ENCODE measurements around the gene HIP1.
"Not testable (repeated sequence)": the region's sequence is repeated elsewhere in the genome, so short reads cannot be mapped to it uniquely, and the experiment has no call there.

GRCh38 chr7:75602831-75603230 lies 135.9 kb downstream of the HIP1 start:
- TF ChIP-seq, protein P1, sequence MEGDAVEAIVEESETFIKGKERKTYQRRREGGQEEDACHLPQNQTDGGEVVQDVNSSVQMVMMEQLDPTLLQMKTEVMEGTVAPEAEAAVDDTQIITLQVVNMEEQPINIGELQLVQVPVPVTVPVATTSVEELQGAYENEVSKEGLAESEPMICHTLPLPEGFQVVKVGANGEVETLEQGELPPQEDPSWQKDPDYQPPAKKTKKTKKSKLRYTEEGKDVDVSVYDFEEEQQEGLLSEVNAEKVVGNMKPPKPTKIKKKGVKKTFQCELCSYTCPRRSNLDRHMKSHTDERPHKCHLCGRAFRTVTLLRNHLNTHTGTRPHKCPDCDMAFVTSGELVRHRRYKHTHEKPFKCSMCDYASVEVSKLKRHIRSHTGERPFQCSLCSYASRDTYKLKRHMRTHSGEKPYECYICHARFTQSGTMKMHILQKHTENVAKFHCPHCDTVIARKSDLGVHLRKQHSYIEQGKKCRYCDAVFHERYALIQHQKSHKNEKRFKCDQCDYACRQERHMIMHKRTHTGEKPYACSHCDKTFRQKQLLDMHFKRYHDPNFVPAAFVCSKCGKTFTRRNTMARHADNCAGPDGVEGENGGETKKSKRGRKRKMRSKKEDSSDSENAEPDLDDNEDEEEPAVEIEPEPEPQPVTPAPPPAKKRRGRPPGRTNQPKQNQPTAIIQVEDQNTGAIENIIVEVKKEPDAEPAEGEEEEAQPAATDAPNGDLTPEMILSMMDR (IDR thresholded peaks at IDR 0.05 in 2 of 3, conservative IDR thresholded peaks at IDR 0.05 in 1 of 3; ENCODE audit: insufficient read depth in 2 of 3, low read depth in 1 of 3, low read length in 3 of 3) = not testable (repeated sequence)
- not testable (repeated sequence) for TF ChIP-seq FOXM1 (IDR thresholded peaks at IDR 0.05; ENCODE audit: low read depth); FOXM1 (CRISPR knock-in tag; IDR thresholded peaks at IDR 0.05; ENCODE audit: low read depth); POLR2AphosphoS5 (IDR thresholded peaks at IDR 0.05; ENCODE audit: control insufficient read depth, insufficient read depth, low read depth, low read length); TCF7L2 (IDR thresholded peaks at IDR 0.05; ENCODE audit: low read depth, low read length); GABPA (tag; conservative IDR thresholded peaks at IDR 0.05; ENCODE audit: low read depth); XRCC5 (IDR thresholded peaks at IDR 0.05; ENCODE audit: low read depth, low read length); FOXJ3 (CRISPR knock-in tag; IDR thresholded peaks at IDR 0.05); POLR2A (conservative IDR thresholded peaks at IDR 0.05); MYC (IDR thresholded peaks at IDR 0.05; ENCODE audit: low read depth, low read length); MYC (CRISPR knock-in tag; IDR thresholded peaks at IDR 0.05; ENCODE audit: borderline replicate concordance, low read depth); KDM5B (IDR thresholded peaks at IDR 0.05; ENCODE audit: insufficient replicate concordance, low read depth, low read length); BCL6 (CRISPR knock-in tag; IDR thresholded peaks at IDR 0.05); HOMEZ (CRISPR knock-in tag; IDR thresholded peaks at IDR 0.05); EP300 (IDR thresholded peaks at IDR 0.05; ENCODE audit: low read length); ZNF57 (CRISPR knock-in tag; IDR thresholded peaks at IDR 0.05)
